ENCODE data around the gene PKP4.

Gene PKP4

DNA sequence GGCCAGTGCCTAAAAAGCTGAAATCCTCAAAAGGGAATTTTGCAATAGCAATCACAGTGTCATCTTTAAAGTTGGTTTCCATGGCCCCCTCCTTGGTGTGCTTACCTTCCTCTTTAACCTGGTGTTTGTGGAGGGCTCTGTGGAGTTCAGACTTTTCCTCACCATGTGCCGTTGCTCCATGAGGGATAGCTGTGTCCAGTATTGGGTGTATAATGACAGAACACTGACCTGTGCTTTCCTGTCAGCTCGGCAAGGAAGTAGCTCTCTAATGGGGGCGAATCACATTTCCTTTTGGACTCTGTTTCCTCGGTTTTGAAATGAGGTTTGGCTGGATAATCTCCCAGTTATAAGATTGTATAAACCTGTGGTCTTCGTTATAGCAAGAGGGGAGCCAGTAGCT lies 172.4 kb downstream of the PKP4 start:
- H3K27ac ChIP-seq = no peak overlapping the region
- TF ChIP-seq ZFX (IDR thresholded peaks at IDR 0.05) = no peak

- no peak for TF ChIP-seq ZFX (IDR thresholded peaks at IDR 0.05)
- TF ChIP-seq, protein P1, sequence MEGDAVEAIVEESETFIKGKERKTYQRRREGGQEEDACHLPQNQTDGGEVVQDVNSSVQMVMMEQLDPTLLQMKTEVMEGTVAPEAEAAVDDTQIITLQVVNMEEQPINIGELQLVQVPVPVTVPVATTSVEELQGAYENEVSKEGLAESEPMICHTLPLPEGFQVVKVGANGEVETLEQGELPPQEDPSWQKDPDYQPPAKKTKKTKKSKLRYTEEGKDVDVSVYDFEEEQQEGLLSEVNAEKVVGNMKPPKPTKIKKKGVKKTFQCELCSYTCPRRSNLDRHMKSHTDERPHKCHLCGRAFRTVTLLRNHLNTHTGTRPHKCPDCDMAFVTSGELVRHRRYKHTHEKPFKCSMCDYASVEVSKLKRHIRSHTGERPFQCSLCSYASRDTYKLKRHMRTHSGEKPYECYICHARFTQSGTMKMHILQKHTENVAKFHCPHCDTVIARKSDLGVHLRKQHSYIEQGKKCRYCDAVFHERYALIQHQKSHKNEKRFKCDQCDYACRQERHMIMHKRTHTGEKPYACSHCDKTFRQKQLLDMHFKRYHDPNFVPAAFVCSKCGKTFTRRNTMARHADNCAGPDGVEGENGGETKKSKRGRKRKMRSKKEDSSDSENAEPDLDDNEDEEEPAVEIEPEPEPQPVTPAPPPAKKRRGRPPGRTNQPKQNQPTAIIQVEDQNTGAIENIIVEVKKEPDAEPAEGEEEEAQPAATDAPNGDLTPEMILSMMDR (conservative IDR thresholded peaks at IDR 0.05) = no peak
Measured at GRCh38 chr2:158633261-158633660, 176.5 kb downstream of the PKP4 start.

GRCh38 chr2:158634627-158635026 lies 177.9 kb downstream of the PKP4 start:
- no peak overlapping the region for H3K27ac ChIP-seq
- TF ChIP-seq, protein P1 (conservative IDR thresholded peaks at IDR 0.05) = no peak
- TF ChIP-seq ZFX (IDR thresholded peaks at IDR 0.05) = no peak

More at GRCh38 chr2:158633261-158633660, 176.5 kb downstream of the PKP4 start:
- H3K27ac ChIP-seq = no peak overlapping the region

DNA sequence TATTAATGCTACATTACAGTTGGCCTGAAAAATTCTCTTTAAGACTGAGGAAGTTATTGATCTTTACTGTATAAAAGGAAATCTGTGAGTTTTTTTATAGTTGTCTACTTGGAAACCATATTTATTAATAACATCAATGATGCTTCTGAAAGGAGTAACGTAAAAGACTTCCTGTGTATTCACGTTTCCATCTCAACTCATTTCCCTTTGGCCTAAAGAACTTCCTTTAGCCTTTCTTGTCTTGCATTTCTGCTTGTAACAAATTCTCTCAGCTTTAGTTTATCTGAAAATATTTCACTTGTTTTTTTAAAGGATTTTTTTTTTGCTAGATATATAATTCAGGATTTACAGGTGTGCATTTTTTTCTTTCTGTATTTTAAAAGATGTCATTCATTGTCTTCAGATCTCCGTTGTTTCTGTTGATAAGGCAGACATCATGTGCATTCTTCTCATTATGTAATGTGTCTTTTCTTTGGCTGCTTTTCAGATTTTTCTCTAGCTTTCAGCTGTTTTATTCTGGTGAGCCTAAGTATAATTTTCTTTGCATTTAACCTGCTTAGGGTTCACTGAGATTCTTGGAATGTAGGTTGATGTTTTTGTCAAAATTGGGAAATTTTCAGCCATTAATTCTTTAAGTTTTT lies 179.3 kb downstream of the PKP4 start:
- H3K27ac ChIP-seq = no peak overlapping the region
- TF ChIP-seq ZFX (IDR thresholded peaks at IDR 0.05) = no peak
- TF ChIP-seq, protein P1 (conservative IDR thresholded peaks at IDR 0.05) = no peak

- TF ChIP-seq ZFX (IDR thresholded peaks at IDR 0.05) = no peak
- TF ChIP-seq, protein P1 (conservative IDR thresholded peaks at IDR 0.05) = no peak
- H3K27ac ChIP-seq = no peak overlapping the region
Measured at GRCh38 chr2:158637357-158637756, 180.6 kb downstream of the PKP4 start.

DNA sequence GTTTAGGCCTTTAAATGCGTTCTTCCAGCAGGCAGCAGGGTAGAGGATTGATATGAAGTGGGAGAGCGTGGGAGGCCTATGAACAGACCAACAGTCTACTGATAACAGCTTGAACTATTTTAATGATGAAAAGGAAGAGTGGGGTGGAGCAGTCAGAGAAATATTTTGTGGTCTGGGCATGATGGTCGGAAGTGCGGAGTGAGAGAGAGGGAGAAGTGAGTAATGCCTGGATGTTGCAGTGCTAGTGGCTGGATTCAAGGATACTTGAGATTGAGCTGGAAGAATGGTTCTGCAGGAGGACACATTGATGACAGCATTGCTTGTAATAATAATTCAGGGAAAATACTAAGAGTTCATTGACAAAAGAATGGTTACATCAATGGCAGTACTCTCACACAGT lies 187.4 kb downstream of the PKP4 start:
- TF ChIP-seq, protein P1 (conservative IDR thresholded peaks at IDR 0.05) = no peak
- TF ChIP-seq ZFX (IDR thresholded peaks at IDR 0.05) = no peak
- no peak overlapping the region for H3K27ac ChIP-seq

GRCh38 chr2:158645299-158645698 lies 188.5 kb downstream of the PKP4 start:
- no peak overlapping the region for H3K27ac ChIP-seq
- no peak for TF ChIP-seq ZFX (IDR thresholded peaks at IDR 0.05)
- TF ChIP-seq, protein P1 (conservative IDR thresholded peaks at IDR 0.05) = no peak
